Fibroblast of lung (primary cell): ENCODE measurements around the gene SIGLEC11. TPM values are rescaled to one million over a fixed set of nuclear protein-coding genes. Genes with fewer than 3 reads are reported as not detected.

Experiments
- DNase-seq, 2 donors: peaks; one replicate each; pipeline versions ENCODE4 v3.0.0 to v3.0.0-alpha.2; 2010; ENCODE audit warnings: low read depth in 2 of 2
- H2AFZ ChIP-seq: 2 replicates; pipeline ENCODE4 v1.5.1; 2012; ENCODE audit warnings: low read length, control low read depth, inconsistent platforms
- H3K27ac ChIP-seq: 2 replicates; pipeline ENCODE4 v1.5.1; 2011; ENCODE audit warnings: low read length, control low read depth; ENCODE audit not compliant: insufficient read depth
- H3K27me3 ChIP-seq: 2 replicates; pipeline ENCODE4 v1.5.1; 2011; ENCODE audit warnings: mild to moderate bottlenecking, low read length; ENCODE audit not compliant: control insufficient read depth, insufficient read depth
- H3K36me3 ChIP-seq: 2 replicates; pipeline ENCODE4 v1.5.1; 2011; ENCODE audit warnings: low read length; ENCODE audit not compliant: control insufficient read depth, insufficient read depth
- H3K4me1 ChIP-seq: 2 replicates; pipeline ENCODE4 v1.5.1; 2011; ENCODE audit warnings: low read length; ENCODE audit not compliant: control insufficient read depth, insufficient read depth; ENCODE audit errors: extremely low read depth
- H3K4me2 ChIP-seq: 2 replicates; pipeline ENCODE4 v1.5.1; 2011; ENCODE audit warnings: low read length, control low read depth; ENCODE audit not compliant: insufficient read depth; ENCODE audit errors: extremely low read depth
- H3K4me3 ChIP-seq, 4 experiments: fragments of 200-600 bp in 1 of 4; sonication (generic) in 1 of 4; replicated peaks in 1 of 4; 2 replicates each; pipeline ENCODE4 v1.5.1; 2011 to 2016; ENCODE audit warnings: low read length in 4 of 4, low read depth in 3 of 4, mild to moderate bottlenecking in 3 of 4, control low read depth in 2 of 4, inconsistent platforms in 1 of 4, mixed read lengths in 1 of 4; ENCODE audit not compliant: insufficient read depth in 1 of 4; ENCODE audit errors: control extremely low read depth in 1 of 4
- H3K79me2 ChIP-seq: 2 replicates; pipeline ENCODE4 v1.5.1; 2012; ENCODE audit warnings: mild to moderate bottlenecking, low read length, inconsistent platforms; ENCODE audit not compliant: control insufficient read depth, insufficient read depth
- H3K9ac ChIP-seq: 2 replicates; pipeline ENCODE4 v1.5.1; 2011; ENCODE audit warnings: mild to moderate bottlenecking, low read length, control low read depth; ENCODE audit not compliant: insufficient read depth
- H3K9me3 ChIP-seq: 2 replicates; pipeline ENCODE4 v1.5.1; 2012; ENCODE audit warnings: low read depth, low read length; ENCODE audit not compliant: control insufficient read depth, insufficient read depth
- H4K20me1 ChIP-seq: 2 replicates; pipeline ENCODE4 v1.5.1; 2011; ENCODE audit warnings: low read length; ENCODE audit not compliant: control insufficient read depth, insufficient read depth; ENCODE audit errors: extremely low read depth
- EZH2 ChIP-seq: IDR thresholded peaks from 2 replicates; pipeline ENCODE4 v1.5.1; 2012; ENCODE audit warnings: low read length, control low read depth, mild to moderate bottlenecking; ENCODE audit errors: missing control alignments
- polyA plus RNA-seq, 2 donors: library from polyadenylated mRNA; depleted of rRNA in 1 of 2; stranded (reverse) in 1 of 2; unstranded in 1 of 2; fragments of >200 nt; gene quantifications; 2 replicates each; pipeline ENCODE4 v1.2.1, GENCODE V29; 2011 to 2012; ENCODE audit warnings: missing spikeins in 1 of 2
- total RNA-seq: library from RNA; depleted of rRNA; stranded (reverse); fragments of >200 nt; gene quantifications from 2 replicates; pipeline ENCODE4 v1.2.1, GENCODE V29; 2014
- TF ChIP-seq, protein P1 (sequence below), 2 donors: IDR thresholded peaks in 1 of 2; conservative IDR thresholded peaks in 1 of 2; 1 replicate in 1 of 2; 2 replicates in 1 of 2; pipeline ENCODE4 v1.5.1; 2011 to 2012; ENCODE audit warnings: low read length in 2 of 2, control low read depth in 1 of 2, inconsistent platforms in 1 of 2, low read depth in 1 of 2, mild to moderate bottlenecking in 1 of 2

Gene SIGLEC11
- total and polyA plus RNA-seq, 2 donors (not counting 1 experiment from before 2014, with no cell fraction given): not detected

DNA sequence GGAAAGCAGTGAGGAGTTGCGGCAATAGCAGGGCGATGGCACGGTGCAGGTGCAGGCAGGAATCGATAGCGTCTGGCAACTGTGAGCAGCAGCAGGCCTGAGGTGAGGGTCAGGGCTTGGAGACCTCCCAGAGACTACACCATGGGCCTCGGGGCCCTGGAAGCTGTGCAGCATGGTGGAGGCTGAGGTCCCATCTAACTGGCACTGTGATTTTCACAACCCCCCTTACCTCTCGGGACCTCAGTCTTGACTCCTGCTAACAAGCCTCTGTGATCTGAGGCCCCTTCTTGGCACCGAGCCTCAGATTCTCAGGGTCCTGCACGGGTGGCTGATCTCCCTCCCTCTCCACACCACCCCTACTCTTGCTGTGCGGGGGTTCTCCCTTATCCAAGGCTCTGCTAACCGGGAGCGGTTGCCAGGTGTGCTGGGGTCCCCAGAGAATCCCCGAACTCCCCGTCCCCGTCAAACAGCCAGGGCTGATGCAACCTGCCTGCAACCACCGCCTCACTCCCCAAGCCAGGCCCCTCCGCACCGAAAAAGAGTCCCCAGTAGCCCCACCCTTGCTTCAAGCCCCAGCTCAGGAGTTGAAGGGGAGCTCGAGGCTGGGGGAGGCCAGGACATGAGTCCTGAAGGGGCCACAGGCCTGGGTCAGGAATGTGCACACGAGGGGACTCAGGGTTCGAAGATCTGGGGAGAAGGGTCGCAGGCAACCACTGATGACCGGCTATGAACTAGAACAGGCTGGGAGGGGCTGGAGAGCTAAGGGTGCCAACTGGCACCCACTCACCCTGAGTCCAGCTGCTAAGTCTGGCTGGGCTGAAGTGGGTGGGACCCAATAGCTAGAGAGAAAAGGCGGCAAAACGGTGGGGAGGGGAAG is 36.7 kb downstream of the SIGLEC11 start:
- DNase-seq: peak in 1 of 2 donors; percentile 39
- no peak overlapping the region for H3K9ac ChIP-seq
- H4K20me1 ChIP-seq: no peaks in the 10 kb centered on the region
- no peak overlapping the region for H3K4me2 ChIP-seq
- no peaks in the 10 kb centered on the region for H3K9me3 ChIP-seq
- no peak overlapping the region for H2AFZ ChIP-seq
- no peak overlapping the region for H3K4me3 ChIP-seq
- no peaks in the 10 kb centered on the region for H3K27me3 ChIP-seq
- TF ChIP-seq, protein P1, sequence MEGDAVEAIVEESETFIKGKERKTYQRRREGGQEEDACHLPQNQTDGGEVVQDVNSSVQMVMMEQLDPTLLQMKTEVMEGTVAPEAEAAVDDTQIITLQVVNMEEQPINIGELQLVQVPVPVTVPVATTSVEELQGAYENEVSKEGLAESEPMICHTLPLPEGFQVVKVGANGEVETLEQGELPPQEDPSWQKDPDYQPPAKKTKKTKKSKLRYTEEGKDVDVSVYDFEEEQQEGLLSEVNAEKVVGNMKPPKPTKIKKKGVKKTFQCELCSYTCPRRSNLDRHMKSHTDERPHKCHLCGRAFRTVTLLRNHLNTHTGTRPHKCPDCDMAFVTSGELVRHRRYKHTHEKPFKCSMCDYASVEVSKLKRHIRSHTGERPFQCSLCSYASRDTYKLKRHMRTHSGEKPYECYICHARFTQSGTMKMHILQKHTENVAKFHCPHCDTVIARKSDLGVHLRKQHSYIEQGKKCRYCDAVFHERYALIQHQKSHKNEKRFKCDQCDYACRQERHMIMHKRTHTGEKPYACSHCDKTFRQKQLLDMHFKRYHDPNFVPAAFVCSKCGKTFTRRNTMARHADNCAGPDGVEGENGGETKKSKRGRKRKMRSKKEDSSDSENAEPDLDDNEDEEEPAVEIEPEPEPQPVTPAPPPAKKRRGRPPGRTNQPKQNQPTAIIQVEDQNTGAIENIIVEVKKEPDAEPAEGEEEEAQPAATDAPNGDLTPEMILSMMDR (conservative IDR thresholded peaks at IDR 0.05 in 1 of 2, IDR thresholded peaks at IDR 0.05 in 1 of 2; ENCODE audit: low read depth in 1 of 2, low read length in 2 of 2): no peak
- TF ChIP-seq EZH2: no peak
- H3K4me1 ChIP-seq: peaks cover 14% of the 10 kb centered on the region
- no peak overlapping the region for H3K27ac ChIP-seq
- H3K36me3 ChIP-seq: peaks cover 27% of the 10 kb centered on the region
- H3K79me2 ChIP-seq: peaks cover 90% of the 10 kb centered on the region

DNA sequence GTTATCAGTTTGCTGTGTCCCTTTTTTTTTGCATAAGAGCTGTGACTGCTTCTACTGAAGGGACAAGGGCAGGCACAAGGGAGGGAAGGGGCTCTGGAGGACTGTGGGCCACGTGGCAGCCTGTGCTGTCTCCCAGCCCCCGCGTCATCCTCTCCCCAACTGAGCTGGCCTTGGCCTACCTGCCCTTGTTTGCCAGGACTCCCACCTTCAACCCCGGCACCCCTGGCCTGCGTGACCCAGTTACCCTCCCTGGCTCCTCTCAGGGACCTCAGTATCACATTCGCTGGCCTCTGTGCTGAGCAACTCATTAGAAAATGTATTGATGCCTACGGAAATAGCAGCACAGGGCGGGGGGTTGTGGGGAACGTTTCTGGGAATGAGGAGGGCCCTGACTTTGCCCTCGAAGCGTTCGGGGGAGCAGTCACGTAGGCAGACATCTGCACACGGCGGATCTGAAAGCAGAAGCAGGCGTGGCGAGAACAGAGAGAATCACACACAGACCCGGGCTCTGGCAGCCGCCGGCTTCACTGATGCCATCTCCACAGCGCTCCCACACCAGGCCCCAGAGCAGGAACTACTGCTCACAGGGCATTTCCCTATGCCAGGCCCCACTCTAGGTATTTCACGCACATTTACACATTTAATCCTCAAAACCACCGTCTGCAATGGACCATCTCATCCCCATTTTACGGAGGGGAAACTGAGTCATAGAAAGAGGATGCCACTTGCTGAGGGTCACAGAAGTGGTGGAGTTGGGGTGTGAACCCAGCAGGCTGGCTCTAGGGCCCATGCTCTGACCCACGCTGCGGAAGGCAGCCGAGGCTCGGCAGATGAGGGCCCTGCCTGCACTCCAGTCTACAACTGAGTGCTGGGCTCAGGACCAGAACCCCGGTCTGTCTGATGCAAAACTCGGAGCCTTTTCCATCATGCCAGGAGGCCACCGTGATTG is 37.6 kb downstream of the SIGLEC11 start:
- no peaks in the 10 kb centered on the region for H3K9me3 ChIP-seq
- peaks cover 27% of the 10 kb centered on the region for H3K36me3 ChIP-seq
- no peak overlapping the region for H3K4me2 ChIP-seq
- H4K20me1 ChIP-seq: no peaks in the 10 kb centered on the region
- H3K4me3 ChIP-seq: no peak overlapping the region
- H3K79me2 ChIP-seq: peaks cover 88% of the 10 kb centered on the region
- no peak for DNase-seq
- H3K27me3 ChIP-seq: no peaks in the 10 kb centered on the region
- no peak overlapping the region for H3K9ac ChIP-seq
- H3K4me1 ChIP-seq: peaks cover 14% of the 10 kb centered on the region
- H2AFZ ChIP-seq: no peak overlapping the region
- H3K27ac ChIP-seq: no peak overlapping the region
- TF ChIP-seq, protein P1 (conservative IDR thresholded peaks at IDR 0.05 in 1 of 2, IDR thresholded peaks at IDR 0.05 in 1 of 2; ENCODE audit: low read depth in 1 of 2, low read length in 2 of 2): no peak
- TF ChIP-seq EZH2: no peak
